GM12878 (cell line): ENCODE results near the gene ARMH1. TPM values are rescaled to one million over a fixed set of nuclear protein-coding genes. Genes with fewer than 3 reads are reported as not detected.

Experiments used
- ATAC-seq: fragments of 200-7000 bp; cut with Tn5 transposase; 3 replicates; pipeline ENCODE4 v1.9.1; 2020; ENCODE audit warnings: mild to moderate bottlenecking, moderate library complexity
- BruUV-seq: library from RNA; stranded (reverse); fragments of 400-500 nt; replicated peaks from 2 replicates; lab custom pipeline; 2021; lab: Mats Ljungman, UMichigan
- CTCF ChIA-PET: fragments of 300-600 bp; sonication (Branson Sonifier 250); formaldehyde crosslinking; extraction: SDS; loops from one replicate; lab custom pipeline; 2021; ENCODE audit warnings: inconsistent platforms; lab: Yijun Ruan, JAX
- POLR2A ChIA-PET: fragments of 350-600 bp; formaldehyde crosslinking; extraction: SDS; loops from one replicate; lab custom pipeline; 2021; ENCODE audit warnings: inconsistent platforms; lab: Charles Lee
- RAD21 ChIA-PET: fragments of 300-600 bp; sonication (Branson Sonifier 250); formaldehyde crosslinking; loops from one replicate; lab custom pipeline; 2023; ENCODE audit warnings: antibody characterized with exemption; ENCODE audit not compliant: unreplicated experiment; lab: Charles Lee
- SMC1A ChIA-PET: fragments of 300-600 bp; sonication (Branson Sonifier 250); formaldehyde crosslinking; loops from one replicate; lab custom pipeline; 2023; ENCODE audit not compliant: unreplicated experiment, uncharacterized antibody; lab: Charles Lee
- DNase-seq: peaks from one replicate; pipeline ENCODE4 v3.0.0-alpha.2; 2011; ENCODE audit warnings: low read depth, low spot score
- FAIRE-seq: peaks from 3 replicates; lab custom pipeline; 2011; peaks lifted over from hg19 to GRCh38; lab: Jason Lieb, UNC
- H2AFZ ChIP-seq: 2 replicates; pipeline ENCODE4 v1.6.0; 2011; ENCODE audit warnings: low read depth, low read length, control low read depth; ENCODE audit not compliant: control insufficient read depth
- H3K27ac ChIP-seq: 2 replicates; pipeline ENCODE4 v1.5.1; 2011; ENCODE audit warnings: control low read depth; ENCODE audit not compliant: control insufficient read depth, insufficient read depth
- H3K27me3 ChIP-seq, 2 experiments: replicated peaks in 1 of 2; 2 replicates each; pipeline versions ENCODE4 v1.6.0 to v1.6.1; 2011; ENCODE audit warnings: low read length in 1 of 2; ENCODE audit not compliant: control insufficient read depth in 2 of 2, insufficient read depth in 2 of 2
- H3K36me3 ChIP-seq, 2 experiments: 2 replicates each; pipeline ENCODE4 v1.5.1; 2011; ENCODE audit warnings: low read length in 1 of 2; ENCODE audit not compliant: control insufficient read depth in 2 of 2, insufficient read depth in 2 of 2
- H3K4me1 ChIP-seq: 2 replicates; pipeline ENCODE4 v1.6.1; 2011; ENCODE audit warnings: mild to moderate bottlenecking, low read length, moderate library complexity, mixed read lengths; ENCODE audit not compliant: control insufficient read depth, insufficient read depth
- H3K4me2 ChIP-seq: 2 replicates; pipeline ENCODE4 v1.6.0; 2011; ENCODE audit warnings: control low read depth; ENCODE audit not compliant: control insufficient read depth, insufficient read depth
- H3K4me3 ChIP-seq: fragments of 200-600 bp; sonication (generic); 2 replicates; pipeline ENCODE4 v1.5.1; 2016
- H3K79me2 ChIP-seq: 2 replicates; pipeline ENCODE4 v1.6.0; 2011; ENCODE audit warnings: low read length; ENCODE audit not compliant: control insufficient read depth, insufficient read depth
- H3K9ac ChIP-seq: 2 replicates; pipeline ENCODE4 v1.8.0; 2011; ENCODE audit warnings: low read length, control low read depth, mixed read lengths; ENCODE audit not compliant: control insufficient read depth, insufficient read depth
- H3K9me3 ChIP-seq: replicated peaks from 3 replicates; pipeline ENCODE4 v1.5.1; 2011; ENCODE audit warnings: mild to moderate bottlenecking, low read length; ENCODE audit not compliant: control insufficient read depth, insufficient read depth
- H4K20me1 ChIP-seq: 2 replicates; pipeline ENCODE4 v1.6.0; 2011; ENCODE audit not compliant: control insufficient read depth, insufficient read depth
- FOS ChIP-seq: IDR thresholded peaks from 3 replicates; pipeline ENCODE4 v1.6.1; 2011; ENCODE audit warnings: borderline replicate concordance; ENCODE audit not compliant: insufficient read length; ENCODE audit errors: extremely low read depth
- HDAC2 ChIP-seq: fragments of 200-600 bp; sonication (generic); IDR thresholded peaks from 2 replicates; pipeline ENCODE4 v1.6.1; 2017
- HSF1 ChIP-seq: fragments of 150-350 bp; IDR thresholded peaks from 2 replicates; pipeline ENCODE4 v1.6.1; 2014; ENCODE audit warnings: mild to moderate bottlenecking, low read depth, low read length
- KLF5 ChIP-seq: fragments of 450-650 bp; IDR thresholded peaks from 2 replicates; pipeline ENCODE4 v1.6.1; 2014; ENCODE audit warnings: mild to moderate bottlenecking; ENCODE audit not compliant: partially characterized antibody
- POLR2AphosphoS2 ChIP-seq: IDR thresholded peaks from 2 replicates; pipeline ENCODE4 v1.6.1; 2011; ENCODE audit warnings: low read depth, mild to moderate bottlenecking, low read length, improper control_type of control experiment, moderate library complexity
- TCF3 ChIP-seq: IDR thresholded peaks from 2 replicates; pipeline ENCODE4 v1.6.1; 2012; ENCODE audit warnings: low read depth, mild to moderate bottlenecking, low read length, borderline replicate concordance; ENCODE audit not compliant: insufficient read depth
- ZBTB33 ChIP-seq: fragments of 450-650 bp; IDR thresholded peaks from 2 replicates; pipeline ENCODE4 v1.6.1; 2017; ENCODE audit warnings: mild to moderate bottlenecking
- WGBS: methylation state at CpG from one replicate; pipeline ENCODE4 v1.1.6; 2016; ENCODE audit warnings: low lambda C conversion rate; ENCODE audit not compliant: insufficient replicate concordance, insufficient coverage; ENCODE audit errors: missing lambda C conversion rate; 5-methylcytosine and 5-hydroxymethylcytosine counted together
- in situ Hi-C: fragments of 300-500 bp; cut with MboI; formaldehyde crosslinking; loops from 9 replicates; pipeline ENCODE4 v1.14.3; 2018; ENCODE audit warnings: mixed read lengths
- intact Hi-C: fragments of 100-400 bp; cut with micrococcal nuclease; formaldehyde crosslinking; loops from one replicate; pipeline ENCODE4 v1.14.2; 2022; ENCODE audit not compliant: unreplicated experiment
- polyA plus RNA-seq, 11 experiments: library from polyadenylated mRNA; depleted of rRNA in 4 of 11; unstranded in 6 of 11; stranded (reverse) in 5 of 11; fragments of >200 nt; fragmentation: Nextera tagmentation in 4 of 11; fragmentation: Illumina TruSeq in 1 of 11; extraction: Ambion mirVana in 4 of 11; extraction: Trizol in 1 of 11; gene quantifications; 1 replicate in 1 of 11; 2 replicates in 10 of 11; pipeline versions ENCODE4 v1.2.1 to v1.2.3, GENCODE V29; 2011 to 2016; ENCODE audit warnings: inconsistent platforms in 2 of 11, missing spikeins in 2 of 11, low read depth in 1 of 11
- total RNA-seq, 4 experiments: library from RNA; depleted of rRNA in 3 of 4; stranded (reverse); fragments of >200 nt in 3 of 4; fragmentation: Illumina TruSeq in 1 of 4; extraction: Trizol in 1 of 4; gene quantifications; 2 replicates each; pipeline versions ENCODE4 v1.2.1 to v1.2.3, GENCODE V29; 2013 to 2021

The ARMH1 gene
- total and polyA plus RNA-seq, 10 of the 15 experiments (the other 5 are each of a cell fraction or from before 2014, with no cell fraction given) = 0.93 to 43.9 (median 8.2) TPM

- POLR2A ChIA-PET = no interaction called here
- Histone ChIP-seq H3K36me3 (no peaks in the 10 kb centered on the region), H2AFZ (no peak overlapping the region), H4K20me1 (no peaks in the 10 kb centered on the region), H3K9ac (no peak overlapping the region), H3K9me3 (no peaks in the 10 kb centered on the region), H3K27ac (no peak overlapping the region), H3K4me1 (peaks cover 42% of the 10 kb centered on the region), H3K79me2 (peaks cover 5% of the 10 kb centered on the region), H3K4me3 (no peak overlapping the region), H3K4me2 (peak overlapping the region; percentile 41; the same call in 1 of the 2 replicates), H3K27me3 (no peaks in the 10 kb centered on the region)
- no peak for ATAC-seq
- in situ Hi-C loops = no loop called here
- CTCF ChIA-PET = interaction anchor here (2.4 kb wide), 1 partner anchor 26 kb away, joined by 6 read pairs; no protein-coding TSS in a partner anchor
- no peak for TF ChIP-seq KLF5
- no peak for TF ChIP-seq ZBTB33
- no peak for TF ChIP-seq FOS
- no peak for TF ChIP-seq HSF1
- TF ChIP-seq POLR2AphosphoS2 = no peak
- TF ChIP-seq TCF3 = no peak
- no peak for TF ChIP-seq HDAC2
- no peak for DNase-seq
- SMC1A ChIA-PET = interaction anchor here (1.6 kb wide), 1 partner anchor 9 kb away, joined by 5 read pairs; no protein-coding TSS in a partner anchor
- no peak for FAIRE-seq
- BruUV-seq = no TSS peak
- RAD21 ChIA-PET = no interaction called here
- WGBS = 86% methylated on average over 4 of the region's 4 CpGs
- intact Hi-C loops = no loop called here
Measured at GRCh38 chr1:44678626-44679025, 4.1 kb downstream of the ARMH1 start.
